WTC11 (cell line): ENCODE data around the gene BAIAP2. TPM values are rescaled to one million over a fixed set of nuclear protein-coding genes. Genes with fewer than 3 reads are reported as not detected.

Experiments used
- ATAC-seq: fragments of 200-7000 bp; cut with Tn5 transposase; 2 replicates; pipeline ENCODE4 v1.10.0; 2021; ENCODE audit warnings: mild to moderate bottlenecking, moderate library complexity
- CTCF ChIA-PET: fragments of 300-600 bp; sonication (Branson Sonifier 250); formaldehyde crosslinking; loops from one replicate; lab custom pipeline; 2021; ENCODE audit warnings: antibody characterized with exemption; lab: Charles Lee
- POLR2A ChIA-PET: fragments of 350-600 bp; sonication (Branson Sonifier 250); formaldehyde crosslinking; loops from one replicate; lab custom pipeline; 2021; ENCODE audit warnings: antibody characterized with exemption; lab: Charles Lee
- DNase-seq: peaks from one replicate; pipeline ENCODE4 v3.0.0; 2021; ENCODE audit warnings: low spot score
- H3K27ac Mint-ChIP-seq: 2 replicates; pipeline ENCODE4 v1.8.0; 2021; ENCODE audit warnings: mixed read lengths
- H3K27me3 Mint-ChIP-seq: 2 replicates; pipeline ENCODE4 v1.8.0; 2021; ENCODE audit warnings: low read depth, mild to moderate bottlenecking, moderate library complexity, mixed read lengths
- H3K36me3 Mint-ChIP-seq: 2 replicates; pipeline ENCODE4 v1.8.0; 2021; ENCODE audit warnings: mixed read lengths
- H3K4me1 Mint-ChIP-seq: 2 replicates; pipeline ENCODE4 v1.8.0; 2022; ENCODE audit warnings: mixed read lengths
- H3K4me3 Mint-ChIP-seq: 2 replicates; pipeline ENCODE4 v1.8.0; 2021; ENCODE audit warnings: mild to moderate bottlenecking, moderate library complexity, mixed read lengths
- H3K9me3 Mint-ChIP-seq: 2 replicates; pipeline ENCODE4 v1.8.0; 2021; ENCODE audit warnings: mixed read lengths
- CBFB ChIP-seq: sonication (generic); formaldehyde crosslinking; IDR thresholded peaks from 2 replicates; pipeline ENCODE4 v1.8.1; 2022; ENCODE audit warnings: mild to moderate bottlenecking, low read depth, missing genetic modification reagents
- EMX1 ChIP-seq: fragments of 250-450 bp; sonication (Bioruptor Pico); IDR thresholded peaks from 2 replicates; pipeline ENCODE4 v1.8.0; 2021; ENCODE audit warnings: mild to moderate bottlenecking
- HMGXB4 ChIP-seq: sonication (generic); formaldehyde crosslinking; IDR thresholded peaks from 2 replicates; pipeline ENCODE4 v1.8.1; 2023; ENCODE audit warnings: mild to moderate bottlenecking, moderate library complexity, missing genetic modification reagents
- IRF2 ChIP-seq: sonication (generic); formaldehyde crosslinking; IDR thresholded peaks from 2 replicates; pipeline ENCODE4 v1.8.0; 2022; ENCODE audit warnings: low read depth, missing genetic modification reagents, borderline replicate concordance
- MYBL2 ChIP-seq: sonication (generic); formaldehyde crosslinking; IDR thresholded peaks from 2 replicates; pipeline ENCODE4 v1.8.1; 2023; ENCODE audit warnings: mild to moderate bottlenecking, moderate library complexity, missing genetic modification reagents
- NR2C2 ChIP-seq: sonication (generic); formaldehyde crosslinking; IDR thresholded peaks from 2 replicates; pipeline ENCODE4 v1.8.0; 2022; ENCODE audit warnings: mild to moderate bottlenecking, missing genetic modification reagents
- OVOL2 ChIP-seq: fragments of 250-450 bp; sonication (Bioruptor Pico); IDR thresholded peaks from 2 replicates; pipeline ENCODE4 v1.9.0; 2021; ENCODE audit warnings: mild to moderate bottlenecking, borderline replicate concordance
- SOX15 ChIP-seq: fragments of 250-450 bp; sonication (Bioruptor Pico); IDR thresholded peaks from 2 replicates; pipeline ENCODE4 v1.9.0; 2021; ENCODE audit warnings: mild to moderate bottlenecking
- SP1 ChIP-seq: sonication (generic); formaldehyde crosslinking; conservative IDR thresholded peaks from 2 replicates; pipeline ENCODE4 v1.8.1; 2022; ENCODE audit warnings: missing genetic modification reagents
- ZNF121 ChIP-seq: sonication (generic); formaldehyde crosslinking; IDR thresholded peaks from 2 replicates; pipeline ENCODE4 v1.8.0; 2023; ENCODE audit warnings: missing genetic modification reagents
- ZNF138 ChIP-seq: sonication (generic); formaldehyde crosslinking; conservative IDR thresholded peaks from 2 replicates; pipeline ENCODE4 v1.8.1; 2022; ENCODE audit warnings: mild to moderate bottlenecking, moderate library complexity, missing genetic modification reagents
- ZNF263 ChIP-seq: sonication (generic); formaldehyde crosslinking; IDR thresholded peaks from 2 replicates; pipeline ENCODE4 v1.8.1; 2022; ENCODE audit warnings: low read depth, mild to moderate bottlenecking, moderate library complexity, missing genetic modification reagents
- ZNF281 ChIP-seq: sonication (generic); formaldehyde crosslinking; IDR thresholded peaks from 2 replicates; pipeline ENCODE4 v1.8.0; 2023; ENCODE audit warnings: mild to moderate bottlenecking, missing genetic modification reagents
- ZNF423 ChIP-seq: fragments of 250-450 bp; sonication (Bioruptor Pico); IDR thresholded peaks from 2 replicates; pipeline ENCODE4 v2.1.2; 2022; ENCODE audit warnings: mild to moderate bottlenecking, moderate library complexity
- total RNA-seq: library from RNA; stranded (reverse); gene quantifications from 3 replicates; pipeline ENCODE4 v1.2.3, GENCODE V29; 2021
- TF ChIP-seq, protein P1 (sequence below): fragments of 250-450 bp; sonication (Bioruptor Pico); IDR thresholded peaks from 2 replicates; pipeline ENCODE4 v1.8.0; 2021; ENCODE audit warnings: mild to moderate bottlenecking
- TF ChIP-seq, protein P2 (sequence below): sonication (generic); formaldehyde crosslinking; IDR thresholded peaks from 2 replicates; pipeline ENCODE4 v1.8.1; 2023; ENCODE audit warnings: mild to moderate bottlenecking, missing genetic modification reagents
- TF ChIP-seq, protein P3 (sequence below): fragments of 250-450 bp; sonication (Bioruptor Pico); conservative IDR thresholded peaks from 2 replicates; pipeline ENCODE4 v1.9.0; 2021; ENCODE audit warnings: mild to moderate bottlenecking

The BAIAP2 gene
- total RNA-seq, 1 experiment from 2014 or later, result 20.7 TPM

DNA sequence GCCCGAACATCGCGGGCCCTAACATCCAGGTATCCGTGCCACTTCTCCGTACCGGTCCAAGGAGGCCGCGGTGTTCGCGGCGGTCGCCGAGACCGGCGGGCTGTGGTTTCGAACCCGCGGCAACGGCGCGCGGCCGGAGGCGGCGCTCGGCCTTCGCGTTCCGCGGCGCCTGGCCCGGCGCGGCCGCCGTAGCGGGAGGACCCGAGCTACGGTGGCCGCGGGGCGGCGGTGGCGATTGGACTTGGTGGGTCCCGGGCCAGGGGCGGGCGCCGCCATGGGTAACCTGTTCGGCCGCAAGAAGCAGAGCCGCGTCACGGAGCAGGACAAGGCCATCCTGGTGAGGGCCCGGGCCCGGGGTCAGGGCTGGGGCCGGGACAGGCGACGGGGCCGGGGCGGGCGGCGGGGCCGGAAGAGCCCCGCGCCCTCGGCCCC is 43.3 kb upstream of the BAIAP2 start, which contains the start of gene CHMP6:
TSS of gene CHMP6 (plus strand) at position 197 of the 432 bp plus-strand sequence. CDS start at position 275, 78 bp downstream.
- TF ChIP-seq SP1 (CRISPR knock-in tag) (peak; percentile 75), ZNF423 (CRISPR knock-in tag) (0 out of 2 replicates have a peak, but pooled peaks have one; percentile 10)
- TF ChIP-seq, protein P1, sequence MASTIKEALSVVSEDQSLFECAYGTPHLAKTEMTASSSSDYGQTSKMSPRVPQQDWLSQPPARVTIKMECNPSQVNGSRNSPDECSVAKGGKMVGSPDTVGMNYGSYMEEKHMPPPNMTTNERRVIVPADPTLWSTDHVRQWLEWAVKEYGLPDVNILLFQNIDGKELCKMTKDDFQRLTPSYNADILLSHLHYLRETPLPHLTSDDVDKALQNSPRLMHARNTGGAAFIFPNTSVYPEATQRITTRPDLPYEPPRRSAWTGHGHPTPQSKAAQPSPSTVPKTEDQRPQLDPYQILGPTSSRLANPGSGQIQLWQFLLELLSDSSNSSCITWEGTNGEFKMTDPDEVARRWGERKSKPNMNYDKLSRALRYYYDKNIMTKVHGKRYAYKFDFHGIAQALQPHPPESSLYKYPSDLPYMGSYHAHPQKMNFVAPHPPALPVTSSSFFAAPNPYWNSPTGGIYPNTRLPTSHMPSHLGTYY, result no peak
- Mint-ChIP-seq H3K27me3 (peaks cover 10% of the 10 kb centered on the region), H3K36me3 (no peaks in the 10 kb centered on the region), H3K4me3 (peak within 1 kb of the TSS; percentile 67), H3K4me1 (peaks cover 7% of the 10 kb centered on the region), H3K9me3 (no peaks in the 10 kb centered on the region), H3K27ac (no peak within 1 kb of the TSS)
- ATAC-seq (peak; percentile 30), DNase-seq (peak; percentile 69)
- ChIA-PET CTCF (interaction anchor here (0.8 to 1.6 kb wide), 5 partner anchors 10 to 110 kb away, joined by 3 to 4 read pairs (median 4); no protein-coding TSS in a partner anchor), POLR2A (no interaction called here)

DNA sequence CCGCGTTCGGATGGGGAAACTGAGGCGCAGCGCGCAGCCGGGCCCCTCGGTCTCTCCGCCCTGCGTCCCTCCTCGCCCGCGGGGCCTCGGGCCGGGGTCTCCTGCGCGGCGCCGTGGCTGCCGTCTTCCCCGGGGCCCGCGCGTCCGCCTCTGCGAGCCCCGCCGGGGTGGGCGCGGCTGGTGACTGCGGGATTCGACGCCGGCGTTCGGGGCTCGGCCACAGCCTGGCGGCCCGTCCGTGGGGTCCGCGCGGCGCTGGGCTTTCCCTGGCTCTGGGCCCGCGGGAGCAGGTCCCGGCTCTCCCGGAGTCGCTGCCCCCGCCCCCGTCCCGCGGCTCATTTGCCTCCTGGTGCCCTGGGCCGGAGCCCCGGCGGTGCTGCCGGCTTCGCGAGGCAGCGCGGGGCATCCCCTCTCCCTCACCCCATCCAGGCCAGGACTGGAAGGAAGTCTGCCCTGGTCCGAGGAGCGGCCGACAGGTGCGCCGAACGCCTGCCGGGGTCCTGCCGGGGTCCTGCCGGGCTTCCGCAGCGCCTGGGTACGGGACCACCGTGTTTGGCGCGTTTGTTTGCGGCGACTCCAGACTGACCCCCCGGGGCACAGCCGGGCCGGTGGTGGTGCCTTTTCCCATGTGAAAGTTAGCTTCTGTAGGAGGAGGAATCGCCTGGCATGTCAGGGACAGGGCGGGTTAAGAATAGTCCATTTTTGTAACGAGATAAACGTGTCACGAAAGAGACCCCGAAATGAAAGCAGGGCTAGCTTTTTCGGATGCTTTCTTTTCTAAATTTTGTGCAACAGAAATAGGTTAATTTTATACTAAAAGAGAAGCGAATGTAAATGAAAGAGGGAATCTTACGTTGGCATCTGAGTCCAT is 42.6 kb upstream of the BAIAP2 start:
- POLR2A ChIA-PET, result no interaction called here
- DNase-seq, result peak; percentile 40
- ATAC-seq, result peak; percentile 26
- CTCF ChIA-PET, result interaction anchor here (1.0 to 1.6 kb wide), 3 partner anchors 11 to 109 kb away, joined by 4 to 6 read pairs (median 4); no protein-coding TSS in a partner anchor
- no peaks in the 10 kb centered on the region for H3K9me3 Mint-ChIP-seq
- H3K4me3 Mint-ChIP-seq, result peak overlapping the region; percentile 67
- H3K27ac Mint-ChIP-seq, result no peak overlapping the region
- H3K27me3 Mint-ChIP-seq, result peaks cover 10% of the 10 kb centered on the region
- TF ChIP-seq SOX15 (no peak), HMGXB4 (CRISPR knock-in tag) (0 out of 2 replicates have a peak, but pooled peaks have one; percentile 16), MYBL2 (no peak), IRF2 (CRISPR knock-in tag) (no peak), OVOL2 (CRISPR knock-in tag) (no peak), EMX1 (CRISPR knock-in tag) (no peak)
- TF ChIP-seq, protein P2, sequence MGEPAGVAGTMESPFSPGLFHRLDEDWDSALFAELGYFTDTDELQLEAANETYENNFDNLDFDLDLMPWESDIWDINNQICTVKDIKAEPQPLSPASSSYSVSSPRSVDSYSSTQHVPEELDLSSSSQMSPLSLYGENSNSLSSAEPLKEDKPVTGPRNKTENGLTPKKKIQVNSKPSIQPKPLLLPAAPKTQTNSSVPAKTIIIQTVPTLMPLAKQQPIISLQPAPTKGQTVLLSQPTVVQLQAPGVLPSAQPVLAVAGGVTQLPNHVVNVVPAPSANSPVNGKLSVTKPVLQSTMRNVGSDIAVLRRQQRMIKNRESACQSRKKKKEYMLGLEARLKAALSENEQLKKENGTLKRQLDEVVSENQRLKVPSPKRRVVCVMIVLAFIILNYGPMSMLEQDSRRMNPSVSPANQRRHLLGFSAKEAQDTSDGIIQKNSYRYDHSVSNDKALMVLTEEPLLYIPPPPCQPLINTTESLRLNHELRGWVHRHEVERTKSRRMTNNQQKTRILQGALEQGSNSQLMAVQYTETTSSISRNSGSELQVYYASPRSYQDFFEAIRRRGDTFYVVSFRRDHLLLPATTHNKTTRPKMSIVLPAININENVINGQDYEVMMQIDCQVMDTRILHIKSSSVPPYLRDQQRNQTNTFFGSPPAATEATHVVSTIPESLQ (CRISPR knock-in tag), result no peak
- H3K4me1 Mint-ChIP-seq, result peaks cover 7% of the 10 kb centered on the region
- no peaks in the 10 kb centered on the region for H3K36me3 Mint-ChIP-seq

GRCh38 chr17:80992948-80993624 is 41.9 kb upstream of the BAIAP2 start:
- Mint-ChIP-seq H3K36me3 (no peaks in the 10 kb centered on the region), H3K9me3 (no peaks in the 10 kb centered on the region), H3K27ac (peak overlapping the region; percentile 49; the same call in 1 of the 2 replicates), H3K4me3 (peak overlapping the region; percentile 67), H3K4me1 (peaks cover 7% of the 10 kb centered on the region), H3K27me3 (peaks cover 10% of the 10 kb centered on the region)
- ATAC-seq, result no peak
- no peak for TF ChIP-seq ZNF281 (CRISPR knock-in tag)
- TF ChIP-seq ZNF121 (CRISPR knock-in tag), result no peak
- no peak for TF ChIP-seq ZNF263 (CRISPR knock-in tag)
- TF ChIP-seq, protein P3, sequence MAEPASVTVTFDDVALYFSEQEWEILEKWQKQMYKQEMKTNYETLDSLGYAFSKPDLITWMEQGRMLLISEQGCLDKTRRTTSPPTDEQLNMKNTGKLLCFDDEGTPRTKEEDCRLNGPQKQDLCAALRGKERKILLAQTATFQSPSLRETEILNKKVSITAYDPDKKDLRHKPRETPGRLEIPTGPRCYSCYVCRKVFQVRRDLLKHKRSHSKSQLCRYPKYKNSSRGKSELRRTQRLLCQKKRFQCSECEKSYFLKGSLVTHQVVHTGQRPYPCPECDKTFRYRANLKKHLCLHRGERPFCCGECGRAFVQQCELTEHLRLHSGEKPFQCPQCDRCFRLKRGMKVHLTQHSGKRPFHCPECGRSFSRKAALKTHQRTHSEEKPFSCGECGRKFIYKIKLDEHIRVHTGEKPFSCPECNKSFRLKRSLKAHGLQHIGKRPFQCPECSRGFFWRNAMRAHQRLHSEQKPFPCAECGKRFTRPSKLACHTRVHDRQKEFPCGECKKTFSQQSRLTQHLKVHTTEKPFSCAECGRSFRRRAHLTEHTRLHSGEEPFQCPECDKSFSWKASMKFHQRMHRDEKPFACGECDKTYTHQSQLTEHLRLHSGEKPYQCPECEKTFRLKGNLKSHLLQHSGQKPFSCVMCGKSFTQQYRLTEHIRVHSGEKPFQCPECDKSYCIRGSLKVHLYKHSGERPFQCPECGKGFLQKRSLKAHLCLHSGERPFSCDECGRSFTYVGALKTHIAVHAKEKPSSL (CRISPR knock-in tag), result no peak
- TF ChIP-seq NR2C2 (CRISPR knock-in tag), result no peak
- no peak for TF ChIP-seq ZNF138
- no peak for TF ChIP-seq CBFB (CRISPR knock-in tag)
- ChIA-PET CTCF (interaction anchor here (1.4 kb wide), 1 partner anchor 31 kb away, joined by 6 read pairs; no protein-coding TSS in a partner anchor), POLR2A (no interaction called here)
- no peak for DNase-seq
